ENCODE data around the gene OGDH. TPM values are rescaled to one million over a fixed set of nuclear protein-coding genes. Genes with fewer than 3 reads are reported as not detected.

The OGDH gene
- total RNA-seq, 2 experiments from 2014 or later, result 113 to 114 TPM

DNA sequence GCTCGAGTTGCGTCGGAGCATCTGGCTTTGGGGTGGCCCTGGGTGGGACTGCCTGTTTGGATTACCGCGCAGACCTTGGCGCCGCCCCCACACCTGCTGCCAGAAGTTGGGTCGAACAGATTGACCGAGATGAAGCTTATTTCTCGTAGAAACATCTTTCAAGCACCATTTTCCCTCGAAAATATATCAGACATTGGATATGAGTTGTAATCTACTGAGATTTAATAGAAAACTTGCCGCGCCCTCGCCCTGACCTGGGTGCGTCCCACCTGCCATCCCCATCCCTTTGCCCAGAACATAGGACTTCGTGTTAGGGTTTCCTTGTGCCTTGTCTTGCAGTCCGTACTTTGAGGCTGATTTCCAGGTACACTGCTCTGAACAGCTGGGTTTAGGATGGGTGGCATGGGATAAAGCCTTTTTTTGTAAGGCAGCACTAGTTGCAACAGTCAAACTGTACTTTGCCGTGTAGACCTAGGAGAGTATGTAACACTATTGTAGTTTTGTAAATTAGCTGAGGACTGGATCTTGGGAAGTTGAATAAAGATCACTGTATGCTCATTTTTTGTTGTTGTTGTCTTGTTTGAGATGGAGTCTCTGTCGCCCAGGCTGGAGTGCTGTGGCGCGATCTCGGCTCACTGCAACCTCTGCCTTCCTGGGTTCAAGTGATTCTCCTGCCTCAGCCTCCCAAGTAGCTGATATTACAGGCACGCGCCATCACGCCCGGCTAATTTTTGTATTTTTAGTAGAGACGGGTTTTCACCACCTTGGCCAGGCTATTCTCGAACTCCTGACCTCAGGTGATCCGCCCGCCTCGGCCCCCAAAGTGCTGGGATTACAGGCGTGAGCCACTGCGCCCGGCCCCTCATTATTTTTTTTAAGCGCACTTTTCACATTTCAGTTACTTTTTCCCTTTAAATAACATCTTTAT is 978 bp downstream of the OGDH start:
- ATAC-seq, result no peak
- ChIA-PET CTCF (interaction anchor here (1.0 to 2.4 kb wide), 7 partner anchors 10 to 313 kb away, joined by 3 to 21 read pairs (median 7); no protein-coding TSS in a partner anchor), POLR2A (interaction anchor here (0.6 to 4.7 kb wide), 24 partner anchors 8 to 376 kb away, joined by 3 to 107 read pairs (median 4); partner anchors contain the start of genes DDX56, H2AZ2, PPIA and TMED4)
- Mint-ChIP-seq H3K27ac (peak overlapping the region; percentile 100), H3K4me3 (peak overlapping the region; percentile 98), H3K4me1 (ENCODE audit: low read depth) (peaks cover 45% of the 10 kb centered on the region), H3K36me3 (ENCODE audit: low read depth) (peaks cover 21% of the 10 kb centered on the region), H3K9me3 (ENCODE audit: insufficient read depth) (no peaks in the 10 kb centered on the region), H3K27me3 (ENCODE audit: low read depth) (peaks cover 8% of the 10 kb centered on the region)
- DNase-seq, result no peak

DNA sequence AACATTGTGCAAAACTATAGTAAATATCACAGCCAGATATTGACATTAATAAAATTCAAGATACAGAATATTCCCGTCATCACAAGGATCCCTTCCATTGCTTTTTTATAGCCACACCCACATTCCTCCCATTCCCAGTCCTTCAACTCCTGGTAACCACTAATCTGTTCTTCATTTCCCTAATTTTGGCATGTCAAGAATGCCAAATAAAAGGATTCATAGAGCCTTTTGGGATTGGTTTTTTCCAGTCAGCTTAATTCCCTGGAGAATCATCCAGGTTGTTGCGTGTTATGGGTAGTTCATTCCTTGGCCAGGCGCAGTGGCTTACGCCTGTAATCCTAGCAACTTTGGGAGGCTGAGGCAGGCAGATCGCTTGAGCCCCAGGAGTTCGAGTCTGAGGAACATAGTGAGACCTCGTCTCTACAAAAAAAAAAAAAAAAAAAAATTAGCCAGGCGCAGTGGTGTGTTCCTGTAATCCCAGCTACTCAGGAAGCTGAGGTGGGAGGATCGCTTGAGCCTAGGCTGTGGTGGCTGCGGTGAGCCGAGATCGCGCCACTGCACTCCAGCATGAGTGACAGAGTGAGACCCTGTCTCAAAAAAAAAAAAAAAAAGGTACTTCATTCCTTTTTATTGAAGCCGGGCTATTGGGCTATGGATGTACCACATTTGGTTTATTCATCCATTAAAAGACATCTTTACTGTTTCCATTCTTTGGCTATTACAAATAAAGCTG is 2.7 kb downstream of the OGDH start:
- DNase-seq (no peak), ATAC-seq (no peak)
- H3K4me1 Mint-ChIP-seq (ENCODE audit: low read depth), result peaks cover 46% of the 10 kb centered on the region

DNA sequence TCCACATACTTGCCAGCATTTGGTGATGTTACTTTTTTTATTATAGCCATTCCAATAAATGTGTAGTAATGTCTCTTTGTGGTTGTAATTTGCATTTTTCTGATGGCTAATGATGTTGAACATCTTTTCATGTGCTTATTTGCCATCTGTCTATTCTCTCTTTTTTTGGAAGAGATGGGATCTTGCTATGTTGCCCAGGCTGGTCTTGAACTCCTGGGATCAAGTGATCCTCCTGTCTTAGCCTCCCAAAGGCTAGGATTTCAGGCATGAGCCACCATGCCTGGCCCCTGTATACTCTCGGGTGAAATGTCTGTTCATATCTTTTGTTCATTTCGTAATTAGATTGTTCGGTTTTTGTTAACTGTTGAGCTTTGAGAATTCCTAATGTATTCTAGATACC is 3.4 kb downstream of the OGDH start:
- H3K27ac Mint-ChIP-seq, result peak overlapping the region; percentile 16
- H3K4me1 Mint-ChIP-seq (ENCODE audit: low read depth), result peaks cover 51% of the 10 kb centered on the region
- no peak overlapping the region for H3K4me3 Mint-ChIP-seq
- peaks cover 25% of the 10 kb centered on the region for H3K36me3 Mint-ChIP-seq (ENCODE audit: low read depth)
- no peaks in the 10 kb centered on the region for H3K27me3 Mint-ChIP-seq (ENCODE audit: low read depth)
- no peak for ATAC-seq
- CTCF ChIA-PET, result interaction anchor here (0.6 kb wide), 1 partner anchor 1351 kb away, joined by 3 read pairs; no protein-coding TSS in a partner anchor
- H3K9me3 Mint-ChIP-seq (ENCODE audit: insufficient read depth), result no peaks in the 10 kb centered on the region
- POLR2A ChIA-PET, result interaction anchor here (0.8 kb wide), 1 partner anchor 11 kb away, joined by 3 read pairs; no protein-coding TSS in a partner anchor
- no peak for DNase-seq

More for the DNA sequence above, 2.7 kb downstream of the OGDH start:
- POLR2A ChIA-PET, result interaction anchor here (0.8 to 4.7 kb wide), 2 partner anchors 12 to 27 kb away, joined by 3 to 107 read pairs; no protein-coding TSS in a partner anchor
- Mint-ChIP-seq H3K4me3 (peak overlapping the region; percentile 48), H3K36me3 (ENCODE audit: low read depth) (peaks cover 21% of the 10 kb centered on the region), H3K27ac (no peak overlapping the region), H3K9me3 (ENCODE audit: insufficient read depth) (no peaks in the 10 kb centered on the region), H3K27me3 (ENCODE audit: low read depth) (peaks cover under 1% of the 10 kb centered on the region)
- CTCF ChIA-PET, result interaction anchor here (0.6 kb wide), 1 partner anchor 1351 kb away, joined by 3 read pairs; no protein-coding TSS in a partner anchor

DNA sequence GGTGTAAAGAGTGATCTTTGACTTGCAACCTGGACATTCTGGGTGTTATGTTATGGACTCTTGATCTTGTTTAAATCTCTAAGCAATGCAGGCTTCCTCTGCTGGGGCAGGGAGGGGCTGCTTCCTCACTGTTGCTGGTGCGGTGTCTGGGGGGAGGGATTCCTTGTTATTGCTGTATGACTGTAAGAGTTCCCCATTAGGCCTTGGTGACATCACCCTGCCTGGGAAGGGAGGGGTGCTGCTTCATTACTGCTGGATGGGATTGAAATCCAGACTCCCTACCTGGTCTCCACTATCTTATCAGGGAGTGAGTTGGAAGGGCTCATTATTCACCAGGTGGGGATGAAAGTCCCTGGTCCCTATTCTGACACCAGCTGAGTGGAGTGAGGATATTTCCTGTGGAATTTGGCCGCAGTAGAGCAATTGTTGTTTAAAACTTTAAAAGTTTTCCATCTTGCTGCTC is 8.8 kb downstream of the OGDH start:
- CTCF ChIA-PET, result no interaction called here
- Mint-ChIP-seq H3K9me3 (ENCODE audit: insufficient read depth) (no peaks in the 10 kb centered on the region), H3K36me3 (ENCODE audit: low read depth) (peaks cover 27% of the 10 kb centered on the region), H3K27ac (peak overlapping the region; percentile 85), H3K4me3 (no peak overlapping the region), H3K4me1 (ENCODE audit: low read depth) (peaks cover 58% of the 10 kb centered on the region), H3K27me3 (ENCODE audit: low read depth) (no peaks in the 10 kb centered on the region)
- DNase-seq (no peak), ATAC-seq (peak; percentile 32)
- POLR2A ChIA-PET, result interaction anchor here (0.8 kb wide), 1 partner anchor 8 kb away, joined by 4 read pairs; the partner anchor contains the start of gene OGDH

DNA sequence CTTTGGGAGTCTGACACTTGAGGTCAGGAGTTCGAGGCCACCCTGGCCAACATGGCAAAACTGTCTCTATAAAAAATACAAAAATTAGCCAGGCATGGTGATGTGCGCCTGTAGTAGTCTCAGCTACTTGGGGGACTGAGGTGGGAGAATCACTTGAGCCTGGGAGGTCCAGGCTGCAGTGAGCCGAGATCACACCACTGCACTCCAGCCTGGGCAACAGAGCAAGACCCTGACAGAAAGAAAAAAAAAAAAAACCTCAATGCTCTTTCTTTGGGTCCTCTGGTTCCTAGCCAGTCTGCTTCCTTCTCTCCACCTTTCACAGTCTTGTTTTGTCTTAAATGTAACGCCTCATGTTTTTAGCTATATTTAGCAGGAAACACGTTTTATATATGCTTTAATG is 9.4 kb downstream of the OGDH start:
- H3K9me3 Mint-ChIP-seq (ENCODE audit: insufficient read depth), result no peaks in the 10 kb centered on the region
- H3K27ac Mint-ChIP-seq, result no peak overlapping the region
- POLR2A ChIA-PET, result interaction anchor here (0.6 to 0.8 kb wide), 2 partner anchors 9 to 50 kb away, joined by 3 to 4 read pairs; partner anchors contain the start of gene OGDH
- CTCF ChIA-PET, result interaction anchor here (0.6 kb wide), 1 partner anchor 154 kb away, joined by 3 read pairs; no protein-coding TSS in a partner anchor
- H3K27me3 Mint-ChIP-seq (ENCODE audit: low read depth), result no peaks in the 10 kb centered on the region
- H3K4me1 Mint-ChIP-seq (ENCODE audit: low read depth), result peaks cover 63% of the 10 kb centered on the region
- no peak for ATAC-seq
- H3K4me3 Mint-ChIP-seq, result no peak overlapping the region
- H3K36me3 Mint-ChIP-seq (ENCODE audit: low read depth), result peaks cover 27% of the 10 kb centered on the region
- DNase-seq, result no peak

DNA sequence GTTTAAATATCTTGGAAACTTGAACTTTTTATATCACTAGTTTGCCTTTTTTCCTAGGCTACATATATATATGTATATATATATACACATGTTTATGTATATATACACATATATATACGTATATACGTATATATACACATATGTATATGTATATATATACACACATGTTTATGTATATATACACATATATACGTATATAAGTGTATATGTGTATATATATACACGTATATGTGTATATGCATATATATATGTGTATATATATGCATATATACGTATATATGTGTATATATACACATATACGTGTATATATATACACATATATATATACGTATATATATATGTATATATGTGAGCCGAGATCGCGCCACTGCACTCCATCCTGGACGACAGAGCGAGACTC is 10.1 kb downstream of the OGDH start:
- POLR2A ChIA-PET, result interaction anchor here (0.6 to 2.5 kb wide), 4 partner anchors 10 to 49 kb away, joined by 3 to 15 read pairs (median 4); partner anchors contain the start of genes OGDH and TMED4
- H3K4me3 Mint-ChIP-seq, result no peak overlapping the region
- peaks cover 71% of the 10 kb centered on the region for H3K4me1 Mint-ChIP-seq (ENCODE audit: low read depth)
- CTCF ChIA-PET, result interaction anchor here (0.6 to 1.4 kb wide), 3 partner anchors 20 to 153 kb away, joined by 3 to 5 read pairs (median 3); no protein-coding TSS in a partner anchor
- H3K9me3 Mint-ChIP-seq (ENCODE audit: insufficient read depth), result no peaks in the 10 kb centered on the region
- no peaks in the 10 kb centered on the region for H3K27me3 Mint-ChIP-seq (ENCODE audit: low read depth)
- no peak for DNase-seq
- peaks cover 31% of the 10 kb centered on the region for H3K36me3 Mint-ChIP-seq (ENCODE audit: low read depth)
- H3K27ac Mint-ChIP-seq, result no peak overlapping the region
- no peak for ATAC-seq

DNA sequence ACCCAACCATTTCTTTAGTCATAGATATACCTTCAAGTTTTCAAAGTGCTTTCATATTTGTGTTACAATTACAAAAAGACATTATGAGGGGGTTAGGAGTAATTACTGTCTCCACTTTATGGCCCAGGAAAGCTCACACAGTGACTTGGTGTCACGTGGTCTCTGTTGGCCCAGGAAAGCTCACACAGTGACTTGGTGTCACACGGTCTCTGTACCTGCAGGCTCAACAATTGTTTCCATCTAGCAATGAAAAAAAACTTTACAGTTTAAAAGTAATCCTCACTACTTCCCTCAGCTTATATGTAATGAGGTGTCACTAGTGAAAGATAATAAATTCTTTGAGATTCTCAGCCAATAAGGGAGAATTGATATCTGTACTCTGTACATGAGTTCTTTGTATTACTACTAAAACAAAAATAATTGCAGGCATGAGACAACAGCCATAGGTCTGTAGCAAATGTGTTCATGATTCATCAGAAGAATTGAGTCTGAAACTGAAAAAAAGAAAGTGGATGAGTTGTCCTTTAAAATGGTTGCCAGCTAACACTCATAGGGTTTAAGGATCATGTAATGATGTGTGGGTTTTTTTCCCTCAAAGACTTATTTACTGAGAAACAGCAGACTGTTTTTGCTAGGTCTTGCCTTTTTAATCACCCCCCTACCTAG is 10.9 kb downstream of the OGDH start:
- ATAC-seq (peak; percentile 50), DNase-seq (no peak)
- Mint-ChIP-seq H3K4me1 (ENCODE audit: low read depth) (peaks cover 73% of the 10 kb centered on the region), H3K36me3 (ENCODE audit: low read depth) (peaks cover 34% of the 10 kb centered on the region), H3K9me3 (ENCODE audit: insufficient read depth) (no peaks in the 10 kb centered on the region), H3K27me3 (ENCODE audit: low read depth) (no peaks in the 10 kb centered on the region), H3K4me3 (no peak overlapping the region), H3K27ac (peak overlapping the region; percentile 48)
- CTCF ChIA-PET, result interaction anchor here (0.9 to 1.4 kb wide), 4 partner anchors 11 to 23 kb away, joined by 3 to 5 read pairs (median 3); partner anchors contain the start of gene OGDH
- POLR2A ChIA-PET, result interaction anchor here (1.4 to 2.5 kb wide), 3 partner anchors 11 to 35 kb away, joined by 3 to 15 read pairs (median 4); partner anchors contain the start of genes OGDH and TMED4

DNA sequence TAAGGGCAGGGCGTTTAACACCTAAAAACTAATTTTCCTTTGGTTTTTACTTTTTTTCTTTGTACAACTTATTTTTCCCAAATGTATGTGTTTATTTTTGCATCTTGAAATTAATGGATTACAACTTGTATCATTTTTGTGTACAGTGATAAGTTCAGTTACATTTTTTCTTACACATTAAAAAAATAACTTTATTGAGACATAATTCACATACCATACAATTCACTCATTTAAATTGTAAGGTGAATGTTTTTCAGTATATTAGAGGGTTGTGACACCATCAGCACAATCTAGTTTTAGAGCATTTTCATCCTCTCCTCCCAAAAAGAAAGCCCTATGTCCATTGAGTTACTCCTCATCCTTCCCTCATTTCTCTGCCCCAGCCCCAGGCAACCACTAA is 11.6 kb downstream of the OGDH start:
- ChIA-PET POLR2A (interaction anchor here (1.9 to 2.5 kb wide), 2 partner anchors 12 to 36 kb away, joined by 4 to 15 read pairs; partner anchors contain the start of genes OGDH and TMED4), CTCF (interaction anchor here (1.0 to 1.4 kb wide), 2 partner anchors 11 to 19 kb away, joined by 3 to 5 read pairs; partner anchors contain the start of gene OGDH)
- DNase-seq, result no peak
- no peak for ATAC-seq
- H3K9me3 Mint-ChIP-seq (ENCODE audit: insufficient read depth), result no peaks in the 10 kb centered on the region
- peak overlapping the region; percentile 58 for H3K27ac Mint-ChIP-seq
- H3K4me1 Mint-ChIP-seq (ENCODE audit: low read depth), result peaks cover 80% of the 10 kb centered on the region
- no peaks in the 10 kb centered on the region for H3K27me3 Mint-ChIP-seq (ENCODE audit: low read depth)
- peaks cover 39% of the 10 kb centered on the region for H3K36me3 Mint-ChIP-seq (ENCODE audit: low read depth)
- H3K4me3 Mint-ChIP-seq, result peak overlapping the region; percentile 16

DNA sequence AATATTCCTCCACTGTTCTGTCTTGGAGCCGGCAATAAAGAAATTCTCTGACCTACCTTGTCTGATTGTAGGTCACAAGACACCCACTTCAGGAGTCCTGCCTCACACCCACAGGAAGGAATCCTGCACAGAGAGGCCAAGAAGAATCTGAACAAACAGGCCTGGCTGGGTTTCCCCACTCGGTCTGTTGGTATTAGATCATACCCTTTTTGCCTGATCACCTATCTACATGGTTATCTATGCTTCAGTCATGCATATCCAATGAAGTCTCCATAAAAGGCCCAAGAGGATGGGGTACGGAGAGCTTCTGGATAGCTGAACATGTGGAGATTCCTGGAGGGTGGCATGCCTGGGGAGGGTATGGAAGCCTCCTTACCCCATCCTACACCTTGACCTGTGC is 12.3 kb downstream of the OGDH start:
- ATAC-seq, result no peak
- no peaks in the 10 kb centered on the region for H3K27me3 Mint-ChIP-seq (ENCODE audit: low read depth)

DNA sequence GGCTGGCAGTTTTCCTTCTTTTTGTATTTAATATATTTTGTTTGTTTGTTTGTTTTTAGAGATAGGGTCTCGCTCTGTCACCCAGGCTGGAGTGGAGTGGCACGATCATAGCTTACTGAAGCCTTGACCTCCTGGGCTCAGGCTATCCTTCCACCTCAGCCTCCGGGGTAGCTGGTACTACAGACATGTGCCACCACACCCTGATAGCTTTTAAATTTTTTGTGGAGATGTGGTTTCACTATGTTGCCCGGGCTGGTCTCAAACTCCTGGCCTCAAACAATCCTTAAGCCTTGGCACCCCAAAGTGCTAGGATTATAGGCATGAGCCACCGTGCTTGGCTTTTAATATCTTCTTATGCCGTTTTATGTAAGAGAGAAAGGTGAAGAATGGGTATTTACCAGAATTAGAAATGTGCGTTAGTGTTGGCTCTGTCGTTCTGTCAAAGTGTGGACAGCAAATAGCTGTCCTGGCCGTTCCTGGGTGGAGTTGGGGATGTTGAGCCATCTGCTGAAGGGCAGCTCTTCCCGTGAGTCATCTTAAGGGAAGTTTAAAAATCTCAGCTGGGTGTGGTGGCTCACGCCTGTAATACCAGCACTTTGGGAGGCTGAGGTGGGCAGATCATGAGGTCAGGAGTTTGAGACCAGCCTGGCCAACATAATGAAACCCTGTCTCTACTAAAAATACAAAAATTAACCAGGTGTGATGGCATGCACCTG is 14.8 kb downstream of the OGDH start:
- no peak for DNase-seq
- H3K36me3 Mint-ChIP-seq (ENCODE audit: low read depth), result peaks cover 55% of the 10 kb centered on the region
- no peaks in the 10 kb centered on the region for H3K27me3 Mint-ChIP-seq (ENCODE audit: low read depth)
- peak overlapping the region; percentile 23 for H3K27ac Mint-ChIP-seq
- no peak overlapping the region for H3K4me3 Mint-ChIP-seq
- no peak for ATAC-seq
- peaks cover 90% of the 10 kb centered on the region for H3K4me1 Mint-ChIP-seq (ENCODE audit: low read depth)
- H3K9me3 Mint-ChIP-seq (ENCODE audit: insufficient read depth), result no peaks in the 10 kb centered on the region
- ChIA-PET CTCF (interaction anchor here (0.9 to 1.4 kb wide), 2 partner anchors 13 to 16 kb away, joined by 3 to 4 read pairs; no protein-coding TSS in a partner anchor), POLR2A (interaction anchor here (0.6 to 3.6 kb wide), 5 partner anchors 10 to 18 kb away, joined by 3 to 15 read pairs (median 4); partner anchors contain the start of gene OGDH)

More for the DNA sequence above, 12.3 kb downstream of the OGDH start:
- POLR2A ChIA-PET, result interaction anchor here (0.6 to 2.5 kb wide), 3 partner anchors 12 to 359 kb away, joined by 3 to 15 read pairs (median 3); partner anchors contain the start of gene OGDH
- CTCF ChIA-PET, result no interaction called here
- no peak for DNase-seq
- Mint-ChIP-seq H3K9me3 (ENCODE audit: insufficient read depth) (no peaks in the 10 kb centered on the region), H3K4me1 (ENCODE audit: low read depth) (peaks cover 86% of the 10 kb centered on the region), H3K36me3 (ENCODE audit: low read depth) (peaks cover 43% of the 10 kb centered on the region), H3K27ac (peak overlapping the region; percentile 58), H3K4me3 (no peak overlapping the region)
